ENCODE data around the gene POLR1D.

POLR1D gene

DNA sequence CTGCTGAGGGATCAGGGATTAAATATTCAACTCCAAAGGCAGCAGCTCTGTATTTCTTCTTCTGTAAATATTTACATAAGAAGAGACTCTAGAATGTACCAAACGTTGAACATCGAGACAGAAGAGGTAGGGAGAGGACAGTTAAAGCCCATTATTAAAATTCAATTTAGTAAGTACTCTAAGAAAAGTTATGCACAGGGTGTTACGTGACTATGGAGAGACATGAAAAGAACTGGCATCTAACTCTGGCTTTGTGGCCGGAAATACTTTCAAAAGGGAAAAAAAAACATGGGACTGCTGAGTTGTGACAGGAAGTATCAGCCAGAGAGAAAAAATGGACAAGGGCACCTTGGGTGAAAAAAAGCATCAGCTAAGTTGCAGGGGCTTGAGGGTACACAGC, 38.0 kb upstream of the POLR1D start:
- Histone ChIP-seq H3K36me3 (no peaks in the 10 kb centered on the region), H3K27ac (no peak overlapping the region), H3K4me1 (peaks cover 0 to 15% (median 2%) of the 10 kb centered on the region in 4 donors), H3K27me3 (no peaks in the 10 kb centered on the region), H3K9me3 (no peaks in the 10 kb centered on the region), H3K4me3 (no peak overlapping the region)
- intact Hi-C loops (cut with DNase I; ENCODE audit: low total_unique reads), result no loop called here
- TF ChIP-seq CTCF (IDR thresholded peaks at IDR 0.05), result no peak
- no peak for DNase-seq

DNA sequence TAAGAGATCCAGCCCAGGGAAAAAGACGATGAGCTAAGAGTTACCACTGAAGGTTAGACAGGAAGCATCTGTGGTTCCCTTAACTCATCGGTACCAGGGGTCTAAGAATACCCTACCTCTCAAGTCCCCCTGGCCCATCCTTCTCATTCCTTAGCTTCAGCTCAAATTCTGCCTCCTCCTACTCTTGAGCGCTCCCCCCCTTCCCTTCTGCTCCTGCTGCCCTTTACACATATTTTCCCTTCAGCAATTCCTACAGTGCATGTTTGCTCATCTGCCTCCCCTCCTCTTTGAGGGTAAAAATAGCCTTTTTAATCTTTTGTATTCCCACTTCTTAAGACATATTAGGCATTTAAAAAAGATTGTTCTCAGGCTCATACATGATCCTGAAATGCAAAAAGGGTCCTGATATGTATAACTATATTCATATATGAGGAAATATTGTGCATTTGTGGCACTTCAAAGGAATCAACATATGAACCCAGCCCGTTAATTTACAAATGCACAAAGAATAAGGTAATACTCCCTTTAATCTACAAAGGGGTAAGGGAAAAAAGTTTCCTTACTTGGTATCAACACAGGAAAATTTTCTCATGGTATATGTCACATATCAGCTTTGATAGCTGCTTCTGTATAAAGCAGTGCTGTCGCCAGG, 34.5 kb upstream of the POLR1D start:
- Histone ChIP-seq H3K27me3 (no peaks in the 10 kb centered on the region), H3K9me3 (no peaks in the 10 kb centered on the region), H3K4me1 (peaks cover 0 to 15% (median 2%) of the 10 kb centered on the region in 4 donors), H3K4me3 (no peak overlapping the region), H3K27ac (no peak overlapping the region), H3K36me3 (no peaks in the 10 kb centered on the region)
- no peak for DNase-seq
- intact Hi-C loops (cut with DNase I; ENCODE audit: low total_unique reads), result no loop called here
- no peak for TF ChIP-seq CTCF (IDR thresholded peaks at IDR 0.05)

DNA sequence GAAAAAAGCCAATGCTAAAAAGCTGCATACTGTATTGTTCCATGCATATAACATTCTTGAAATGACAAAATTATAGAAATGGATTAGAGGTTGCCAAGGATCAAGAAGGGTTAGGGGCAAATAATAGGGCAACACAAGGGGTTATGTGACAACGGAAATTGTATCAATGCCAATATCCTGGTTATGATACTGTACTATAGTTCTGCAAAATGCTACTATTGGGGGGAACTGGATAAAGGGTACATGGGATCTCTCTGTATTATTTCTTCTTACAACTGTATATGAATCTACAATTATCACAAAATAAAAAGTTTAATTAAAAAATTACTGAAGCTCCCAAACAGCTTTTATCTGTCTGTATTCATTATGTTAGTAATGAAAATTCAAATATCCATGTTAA, 33.3 kb upstream of the POLR1D start:
- no peak for TF ChIP-seq CTCF (IDR thresholded peaks at IDR 0.05)
- DNase-seq, result no peak
- intact Hi-C loops (cut with DNase I; ENCODE audit: low total_unique reads), result no loop called here
- Histone ChIP-seq H3K4me3 (no peak overlapping the region), H3K4me1 (peaks cover 0 to 13% (median 1%) of the 10 kb centered on the region in 4 donors), H3K9me3 (no peaks in the 10 kb centered on the region), H3K36me3 (no peaks in the 10 kb centered on the region), H3K27me3 (no peaks in the 10 kb centered on the region), H3K27ac (no peak overlapping the region)

GRCh38 chr13:27592865-27593264, 28.8 kb upstream of the POLR1D start:
- Histone ChIP-seq H3K36me3 (no peaks in the 10 kb centered on the region), H3K4me3 (no peak overlapping the region), H3K9me3 (no peaks in the 10 kb centered on the region), H3K27ac (no peak overlapping the region), H3K27me3 (no peaks in the 10 kb centered on the region), H3K4me1 (peaks cover 0 to 6% (median 0%) of the 10 kb centered on the region in 4 donors)
- intact Hi-C loops (cut with DNase I; ENCODE audit: low total_unique reads), result no loop called here
- TF ChIP-seq CTCF (IDR thresholded peaks at IDR 0.05), result no peak
- DNase-seq, result no peak

GRCh38 chr13:27593267-27593666, 28.4 kb upstream of the POLR1D start:
- no peak for TF ChIP-seq CTCF (IDR thresholded peaks at IDR 0.05)
- intact Hi-C loops (cut with DNase I; ENCODE audit: low total_unique reads), result no loop called here
- no peaks in the 10 kb centered on the region for H3K9me3 ChIP-seq
- no peak for DNase-seq
- peaks cover 0 to 6% (median 0%) of the 10 kb centered on the region in 4 donors for H3K4me1 ChIP-seq
- no peak overlapping the region for H3K27ac ChIP-seq
- no peaks in the 10 kb centered on the region for H3K27me3 ChIP-seq
- H3K4me3 ChIP-seq, result no peak overlapping the region
- no peaks in the 10 kb centered on the region for H3K36me3 ChIP-seq
